HepG2 (cell line): Measurements from ENCODE around the gene FITM1. TPM values are rescaled to one million over a fixed set of nuclear protein-coding genes. Genes with fewer than 3 reads are reported as not detected.

Source experiments
- ATAC-seq: fragments of 200-7000 bp; cut with Tn5 transposase; 3 replicates; pipeline ENCODE4 v1.9.1; 2020; ENCODE audit warnings: mild to moderate bottlenecking, moderate library complexity
- BruUV-seq: library from RNA; stranded (reverse); fragments of 400-500 nt; replicated peaks from 2 replicates; lab custom pipeline; 2021; lab: Mats Ljungman, UMichigan
- CTCF ChIA-PET: fragments of 300-600 bp; formaldehyde crosslinking; extraction: SDS; loops from one replicate; lab custom pipeline; 2021; ENCODE audit warnings: low total read pairs, inconsistent platforms, low intra/inter-chr PET ratio; lab: Yijun Ruan, JAX
- POLR2A ChIA-PET: fragments of 350-600 bp; sonication (Branson Sonifier 250); formaldehyde crosslinking; loops from one replicate; lab custom pipeline; 2020; ENCODE audit warnings: antibody characterized with exemption, inconsistent platforms; lab: Yijun Ruan, JAX
- DNase-seq: peaks from one replicate; pipeline ENCODE4 v3.0.0-alpha.2; 2015; ENCODE audit warnings: low spot score
- FAIRE-seq: peaks from 3 replicates; lab custom pipeline; 2011; peaks lifted over from hg19 to GRCh38; lab: Jason Lieb, UNC
- H2AFZ ChIP-seq: one replicate; pipeline ENCODE4 v1.6.1; 2011; ENCODE audit warnings: low read length, inconsistent platforms
- H3K27ac ChIP-seq: fragments of 300-600 bp; 3 replicates; pipeline ENCODE4 v1.8.0; 2011; ENCODE audit warnings: mixed run types, mild to moderate bottlenecking, mixed read lengths, low read length, inconsistent platforms; ENCODE audit not compliant: insufficient read depth; ENCODE audit errors: extremely low read length
- H3K27me3 ChIP-seq, 2 experiments: fragments of 200-600 bp in 1 of 2; 2 replicates in 1 of 2; 3 replicates in 1 of 2; pipeline versions ENCODE4 v1.6.0 to v1.8.0; 2011; ENCODE audit warnings: low read length in 2 of 2, mild to moderate bottlenecking in 2 of 2, moderate library complexity in 2 of 2, inconsistent platforms in 1 of 2; ENCODE audit not compliant: insufficient read depth in 2 of 2, control insufficient read depth in 1 of 2
- H3K36me3 ChIP-seq, 2 experiments: fragments of 200-600 bp in 1 of 2; replicated peaks in 1 of 2; 2 replicates in 1 of 2; 3 replicates in 1 of 2; pipeline versions ENCODE4 v1.5.1 to v1.8.0; 2011; ENCODE audit warnings: low read length in 2 of 2, inconsistent platforms in 1 of 2; ENCODE audit not compliant: insufficient read depth in 2 of 2, control insufficient read depth in 1 of 2
- H3K4me1 ChIP-seq: 2 replicates; pipeline ENCODE4 v1.5.1; 2012; ENCODE audit warnings: low read length, inconsistent platforms; ENCODE audit not compliant: insufficient read depth
- H3K4me2 ChIP-seq: 2 replicates; pipeline ENCODE4 v1.6.0; 2011; ENCODE audit warnings: low read depth, low read length, inconsistent platforms
- H3K4me3 ChIP-seq, 3 experiments: fragments of 200-600 bp in 1 of 3; sonication (generic), shearing (Covaris generic) in 1 of 3; replicated peaks in 1 of 3; 2 replicates each; pipeline ENCODE4 v1.5.1; 2011 to 2016; ENCODE audit warnings: low read length in 3 of 3, inconsistent platforms in 2 of 3, low read depth in 2 of 3, mild to moderate bottlenecking in 2 of 3, control low read depth in 1 of 3, mixed read lengths in 1 of 3; ENCODE audit not compliant: insufficient read depth in 1 of 3
- H3K79me2 ChIP-seq: one replicate; pipeline ENCODE4 v1.6.1; 2011; ENCODE audit warnings: low read length, inconsistent platforms; ENCODE audit not compliant: insufficient read depth
- H3K9ac ChIP-seq: 2 replicates; pipeline ENCODE4 v1.6.0; 2011; ENCODE audit warnings: mild to moderate bottlenecking, low read depth, low read length, inconsistent platforms; ENCODE audit not compliant: insufficient read depth
- H3K9me3 ChIP-seq: 2 replicates; pipeline ENCODE4 v1.5.1; 2012; ENCODE audit warnings: mild to moderate bottlenecking, low read length
- H4K20me1 ChIP-seq: 2 replicates; pipeline ENCODE4 v1.6.0; 2011; ENCODE audit warnings: inconsistent platforms, mild to moderate bottlenecking, low read length, moderate library complexity; ENCODE audit not compliant: insufficient read depth
- ATF7 ChIP-seq, 2 experiments: fragments of 450-650 bp in 1 of 2; sonication (generic) in 1 of 2; formaldehyde crosslinking in 1 of 2; IDR thresholded peaks; 2 replicates each; pipeline versions ENCODE4 v1.4.0 to v1.6.1; 2016 to 2020; ENCODE audit warnings: antibody characterized with exemption in 1 of 2, mild to moderate bottlenecking in 1 of 2, missing genetic modification reagents in 1 of 2
- CREB1 ChIP-seq, 2 experiments: fragments of 450-650 bp in 1 of 2; IDR thresholded peaks; 2 replicates each; pipeline ENCODE4 v1.6.1; 2016 to 2017; ENCODE audit warnings: control low read depth in 1 of 2, mild to moderate bottlenecking in 1 of 2, missing compliant biosample characterization in 1 of 2, missing genetic modification characterization in 1 of 2
- FIP1L1 ChIP-seq: fragments of 200-400 bp; formaldehyde crosslinking; IDR thresholded peaks from 2 replicates; pipeline ENCODE4 v1.6.1; 2018; ENCODE audit warnings: low read depth, mild to moderate bottlenecking, low read length, moderate library complexity, borderline replicate concordance; ENCODE audit not compliant: insufficient read depth
- HES4 ChIP-seq: sonication (generic); formaldehyde crosslinking; IDR thresholded peaks from 2 replicates; pipeline ENCODE4 v1.9.0; 2021; ENCODE audit warnings: mild to moderate bottlenecking, missing genetic modification reagents, borderline replicate concordance
- IKZF4 ChIP-seq: sonication (generic); formaldehyde crosslinking; IDR thresholded peaks from 2 replicates; pipeline ENCODE4 v1.5.1; 2020; ENCODE audit warnings: borderline replicate concordance, mild to moderate bottlenecking, low read depth, missing genetic modification reagents; ENCODE audit errors: not compliant biosample characterization
- JDP2 ChIP-seq: sonication (generic); formaldehyde crosslinking; IDR thresholded peaks from 2 replicates; pipeline ENCODE4 v1.8.1; 2022; ENCODE audit warnings: missing genetic modification reagents, borderline replicate concordance
- NCOA1 ChIP-seq: sonication (generic); formaldehyde crosslinking; IDR thresholded peaks from 2 replicates; pipeline ENCODE4 v1.9.0; 2021; ENCODE audit warnings: missing genetic modification reagents
- RBM39 ChIP-seq: fragments of 200-400 bp; formaldehyde crosslinking; IDR thresholded peaks from one replicate; pipeline ENCODE4 v1.6.1; 2018; ENCODE audit warnings: antibody characterized with exemption, mild to moderate bottlenecking, low read depth, low read length; ENCODE audit not compliant: poor library complexity, severe bottlenecking
- THAP11 ChIP-seq: IDR thresholded peaks from 2 replicates; pipeline ENCODE4 v1.6.1; 2016; ENCODE audit warnings: missing biosample characterization, missing genetic modification reagents
- U2AF2 ChIP-seq: fragments of 200-400 bp; formaldehyde crosslinking; IDR thresholded peaks from 2 replicates; pipeline ENCODE4 v1.6.1; 2017; ENCODE audit warnings: low read depth, mild to moderate bottlenecking, low read length
- ZNF138 ChIP-seq: sonication (generic); formaldehyde crosslinking; IDR thresholded peaks from 2 replicates; pipeline ENCODE4 v1.5.0; 2020; ENCODE audit warnings: mild to moderate bottlenecking, low read depth, missing genetic modification reagents
- ZNF431 ChIP-seq: sonication (generic); formaldehyde crosslinking; IDR thresholded peaks from 2 replicates; pipeline ENCODE4 v1.9.0; 2022; ENCODE audit warnings: missing genetic modification reagents, low read depth, mild to moderate bottlenecking, borderline replicate concordance
- ZNF446 ChIP-seq: sonication (generic); formaldehyde crosslinking; IDR thresholded peaks from 2 replicates; pipeline ENCODE4 v1.5.0; 2020; ENCODE audit warnings: mild to moderate bottlenecking, missing genetic modification reagents
- ZSCAN31 ChIP-seq: sonication (generic); formaldehyde crosslinking; IDR thresholded peaks from 2 replicates; pipeline ENCODE4 v1.5.0; 2020; ENCODE audit warnings: low read depth, mild to moderate bottlenecking, missing genetic modification reagents
- WGBS: methylation state at CpG from one replicate; pipeline ENCODE4 v1.1.6; 2017; ENCODE audit warnings: low lambda C conversion rate; 5-methylcytosine and 5-hydroxymethylcytosine counted together
- in situ Hi-C: cut with HindIII; loops from 2 replicates; pipeline ENCODE4 v1.10.0; 2017; ENCODE audit warnings: low pct_unique_long_range_greater_than_20kb; ENCODE audit not compliant: extremely low pct_ligation_motif_present
- intact Hi-C: fragments of 100-400 bp; cut with micrococcal nuclease; formaldehyde crosslinking; loops from one replicate; pipeline ENCODE4 v1.10.0; 2022; ENCODE audit not compliant: unreplicated experiment
- polyA plus RNA-seq, 8 experiments: library from polyadenylated mRNA; depleted of rRNA in 3 of 8; stranded (reverse) in 7 of 8; unstranded in 1 of 8; fragments of >200 nt; fragmentation: Illumina TruSeq in 4 of 8; extraction: Trizol in 4 of 8; gene quantifications; 2 replicates each; pipeline versions ENCODE4 v1.2.1 to v1.2.3, GENCODE V29; 2011 to 2016; ENCODE audit warnings: low read depth in 4 of 8, missing spikeins in 1 of 8, mixed read lengths in 1 of 8; ENCODE audit not compliant: insufficient read depth in 1 of 8
- total RNA-seq, 5 experiments: library from RNA; depleted of rRNA; stranded (reverse); fragments of >200 nt; fragmentation: Illumina TruSeq; extraction: Trizol; gene quantifications; 2 replicates each; pipeline ENCODE4 v1.2.3, GENCODE V29; 2016; ENCODE audit warnings: low read depth in 1 of 5

The FITM1 gene
- total and polyA plus RNA-seq, 2 of the 13 experiments (the other 11 are each of a cell fraction or from before 2014, with no cell fraction given), result 2.7 to 5.8 TPM

DNA sequence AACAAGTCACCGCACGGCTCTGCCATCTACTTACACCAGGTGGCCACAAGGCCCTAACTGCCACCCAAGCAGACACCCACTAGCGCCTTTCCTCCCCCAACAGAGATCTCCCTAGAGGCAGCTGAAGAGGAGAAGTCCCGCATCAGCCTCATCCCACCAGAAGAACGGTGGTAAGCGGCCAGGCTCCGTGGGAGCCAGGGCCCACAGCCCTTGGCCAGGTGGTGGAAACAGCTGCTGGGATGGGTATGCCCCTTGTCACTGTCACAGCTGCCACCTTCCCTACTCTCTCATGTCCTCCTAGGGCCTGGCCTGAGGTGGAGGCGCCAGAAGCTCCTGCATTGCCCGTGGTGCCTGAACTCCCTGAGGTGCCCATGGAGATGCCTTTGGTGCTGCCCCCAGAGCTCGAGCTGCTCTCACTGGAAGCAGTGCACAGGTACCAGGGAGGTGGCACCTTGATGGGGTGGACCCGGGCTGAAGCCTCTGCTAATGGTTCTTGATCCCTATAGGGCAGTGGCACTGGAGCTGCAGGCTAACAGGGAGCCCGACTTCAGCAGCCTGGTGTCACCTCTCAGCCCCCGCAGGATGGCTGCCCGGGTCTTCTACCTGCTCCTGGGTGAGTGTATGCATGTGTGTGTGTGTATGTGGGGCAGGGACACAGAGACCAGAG is 49.0 kb downstream of the FITM1 start (continued):
- TF ChIP-seq RBM39, result no peak
- TF ChIP-seq ZSCAN31, result no peak
- TF ChIP-seq U2AF2, result no peak
- TF ChIP-seq FIP1L1, result no peak
- TF ChIP-seq JDP2 (CRISPR knock-in tag), result no peak
- TF ChIP-seq, all 625 proteins: peak for 4

DNA sequence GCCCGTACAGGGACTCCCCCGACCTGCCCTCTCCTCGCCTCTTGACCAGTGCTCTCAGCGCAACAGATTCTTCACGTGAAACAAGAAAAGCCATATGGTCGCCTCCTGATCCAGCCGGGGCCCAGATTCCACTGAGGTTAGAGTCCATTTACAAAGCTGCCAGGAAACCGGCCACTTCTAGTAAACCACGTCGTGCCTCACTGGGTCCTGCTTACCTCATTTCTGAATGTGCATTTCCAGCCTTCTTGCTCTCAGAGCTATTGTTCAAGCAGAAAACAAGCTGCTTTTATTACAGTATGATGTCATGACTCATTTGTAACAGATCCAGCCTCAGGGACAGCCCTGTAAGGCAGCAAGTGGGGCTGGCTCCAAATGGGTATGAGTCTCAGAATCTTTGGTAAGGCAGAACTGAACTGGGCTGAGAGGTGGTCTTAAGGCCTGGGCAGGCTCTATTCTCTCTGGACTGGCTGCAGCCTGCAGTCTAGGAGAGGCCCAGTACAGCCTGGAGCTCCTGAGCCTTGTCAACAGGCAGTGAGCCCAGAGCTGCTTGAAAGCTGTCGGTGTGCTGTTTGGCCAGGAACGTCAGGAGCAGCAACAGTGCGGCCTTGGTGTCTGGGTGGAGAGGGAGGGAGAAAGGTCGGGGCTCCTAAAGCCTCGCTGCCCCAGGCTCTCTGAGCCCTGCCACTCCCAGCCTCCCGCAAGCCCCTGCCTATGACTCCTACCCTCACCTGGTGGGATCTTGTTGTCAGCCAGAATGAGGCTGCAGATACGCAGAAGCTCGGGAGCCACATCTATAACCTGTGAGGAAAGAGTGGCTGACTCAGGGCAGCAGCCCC is 49.7 kb downstream of the FITM1 start:
- TF ChIP-seq ZNF431 (CRISPR knock-in tag) (0 out of 2 replicates have a peak, but pooled peaks have one; percentile 27), CREB1 (IDR thresholded peaks at IDR 0.05) (0 out of 2 replicates have a peak, but pooled peaks have one; percentile 24), CREB1 (CRISPR knock-in tag; IDR thresholded peaks at IDR 0.05) (no peak), IKZF4 (no peak), ATF7 (IDR thresholded peaks at IDR 0.05) (peak; percentile 84), ATF7 (CRISPR knock-in tag; IDR thresholded peaks at IDR 0.05) (no peak), HES4 (0 out of 2 replicates have a peak, but pooled peaks have one; percentile 22), THAP11 (no peak), NCOA1 (CRISPR knock-in tag) (peak; percentile 32; the same call in 1 of the 2 replicates), ZNF138 (CRISPR knock-in tag) (no peak), ZNF446 (CRISPR knock-in tag) (peak; percentile 23; the same call in 1 of the 2 replicates)
- ChIA-PET CTCF (no interaction called here), POLR2A (interaction anchor here (0.8 to 8.1 kb wide), 14 partner anchors 8 to 129 kb away, joined by 3 to 65 read pairs (median 6); partner anchors contain the start of genes CARMIL3, CHMP4A, DCAF11 and EMC9)
- intact Hi-C loops, result no loop called here
- BruUV-seq, result no TSS peak
- ATAC-seq (no peak), DNase-seq (no peak), FAIRE-seq (no peak)
- H3K4me3 ChIP-seq, result no peak overlapping the region
- no peak overlapping the region for H3K4me2 ChIP-seq
- in situ Hi-C loops, result no loop called here
- no peaks in the 10 kb centered on the region for H3K4me1 ChIP-seq
- WGBS, result 96% methylated on average over 18 of the region's 18 CpGs
- H3K27me3 ChIP-seq, result no peaks in the 10 kb centered on the region
- H3K9ac ChIP-seq, result no peak overlapping the region
- H3K79me2 ChIP-seq, result no peaks in the 10 kb centered on the region
- H3K27ac ChIP-seq, result no peak overlapping the region
- no peak overlapping the region for H2AFZ ChIP-seq
- H3K9me3 ChIP-seq, result no peaks in the 10 kb centered on the region
- peaks cover 69 to 75% of the 10 kb centered on the region in 2 experiments for H3K36me3 ChIP-seq
- no peaks in the 10 kb centered on the region for H4K20me1 ChIP-seq
